Left ventricle myocardium superior (tissue), 1 donor: ENCODE data around the gene MRTFA. TPM values are rescaled to one million over a fixed set of nuclear protein-coding genes. Genes with fewer than 3 reads are reported as not detected.
A peak's percentile ranks its signal among the peaks of the same experiment; 100 is the strongest.
"Not testable (repeated sequence)": the region's sequence is repeated elsewhere in the genome, so short reads cannot be mapped to it uniquely, and the experiment has no call there.

Experiments
- ATAC-seq: fragments of 200-7000 bp; cut with Tn5 transposase; one replicate; pipeline ENCODE4 v1.9.1; 2020; ENCODE audit warnings: mild to moderate bottlenecking, moderate library complexity
- DNase-seq: peaks from one replicate; pipeline ENCODE4 v3.0.0-alpha.2; 2020
- intact Hi-C: fragments of 100-400 bp; cut with micrococcal nuclease; formaldehyde crosslinking; loops from one replicate; pipeline ENCODE4 v1.11.0; 2022
- total RNA-seq: library from RNA; stranded (reverse); fragmentation: NEBNext Ultra II Directional; extraction: Animal tissue kit (Norgen Biotek cat#: 25700); gene quantifications from one replicate; pipeline ENCODE4 v1.2.1, GENCODE V29; 2021
- donor health status: DM: no; HTN: yes; CAD: no; lungs with severe emphysema.

The MRTFA gene
- total RNA-seq, 1 donor from 2014 or later = 32.5 TPM

GRCh38 chr22:40634119-40634903 is 2.2 kb downstream of the MRTFA start:
- ATAC-seq (no peak), DNase-seq (no peak)
- intact Hi-C loops = loop anchor here (10.0 kb wide), 1 partner anchor 110 kb away; no protein-coding TSS in a partner anchor

GRCh38 chr22:40633036-40633435 is 3.5 kb downstream of the MRTFA start:
- intact Hi-C loops = loop anchor here (10.0 kb wide), 1 partner anchor 108 kb away; no protein-coding TSS in a partner anchor
- ATAC-seq (no peak), DNase-seq (no peak)

- ATAC-seq = no peak
- no peak for DNase-seq
- intact Hi-C loops = loop anchor here (10.0 kb wide), 1 partner anchor 107 kb away; no protein-coding TSS in a partner anchor
These were observed 4.6 kb downstream of the MRTFA start for GRCh38 chr22:40631925-40632324.

GRCh38 chr22:40628354-40629042 is 8.0 kb downstream of the MRTFA start:
- intact Hi-C loops = no loop called here
- DNase-seq = no peak
- ATAC-seq = no peak

- intact Hi-C loops = no loop called here
- ATAC-seq = no peak
- no peak for DNase-seq
These were observed 8.9 kb downstream of the MRTFA start for GRCh38 chr22:40627612-40628011.

GRCh38 chr22:40626851-40627250 is 9.7 kb downstream of the MRTFA start:
- no peak for ATAC-seq
- intact Hi-C loops = no loop called here

GRCh38 chr22:40625794-40626193 is 10.7 kb downstream of the MRTFA start:
- intact Hi-C loops, ATAC-seq: not testable (repeated sequence)

More at GRCh38 chr22:40626851-40627250, 9.7 kb downstream of the MRTFA start:
- no peak for DNase-seq

GRCh38 chr22:40625281-40625680 is 11.2 kb downstream of the MRTFA start:
- intact Hi-C loops, DNase-seq, ATAC-seq: not testable (repeated sequence)

More at GRCh38 chr22:40625794-40626193, 10.7 kb downstream of the MRTFA start:
- DNase-seq = not testable (repeated sequence)

GRCh38 chr22:40624770-40625169 is 11.7 kb downstream of the MRTFA start:
- ATAC-seq (no peak), DNase-seq (no peak)
- intact Hi-C loops = no loop called here

- no peak for DNase-seq
- intact Hi-C loops = no loop called here
- no peak for ATAC-seq
These were observed 15.0 kb downstream of the MRTFA start for GRCh38 chr22:40621309-40622151.

- DNase-seq (no peak), ATAC-seq (no peak)
- intact Hi-C loops = no loop called here
These were observed 16.0 kb downstream of the MRTFA start for GRCh38 chr22:40620464-40621046.

- DNase-seq (no peak), ATAC-seq (peak; percentile 58)
- intact Hi-C loops = no loop called here
These were observed 18.1 kb downstream of the MRTFA start for GRCh38 chr22:40618400-40618799.

- DNase-seq (no peak), ATAC-seq (no peak)
- intact Hi-C loops = no loop called here
These were observed 19.9 kb downstream of the MRTFA start for GRCh38 chr22:40616578-40616977.

- ATAC-seq = no peak
These were observed 23.5 kb downstream of the MRTFA start for GRCh38 chr22:40613067-40613466.

GRCh38 chr22:40612291-40612751 is 24.2 kb downstream of the MRTFA start:
- DNase-seq (no peak), ATAC-seq (no peak)
- intact Hi-C loops = no loop called here

More at GRCh38 chr22:40613067-40613466, 23.5 kb downstream of the MRTFA start:
- intact Hi-C loops = no loop called here
- DNase-seq = no peak

- DNase-seq = no peak
- intact Hi-C loops = no loop called here
- ATAC-seq = no peak
These were observed 24.9 kb downstream of the MRTFA start for GRCh38 chr22:40611606-40612005.

- DNase-seq (no peak), ATAC-seq (no peak)
- intact Hi-C loops = no loop called here
These were observed 26.1 kb downstream of the MRTFA start for GRCh38 chr22:40610329-40610850.

GRCh38 chr22:40609216-40609615 is 27.3 kb downstream of the MRTFA start:
- no peak for ATAC-seq
- intact Hi-C loops = no loop called here
- no peak for DNase-seq

GRCh38 chr22:40607506-40607905 is 29.0 kb downstream of the MRTFA start:
- DNase-seq = no peak
- intact Hi-C loops = no loop called here
- no peak for ATAC-seq
